ENCODE measurements around the gene COX7A1.

- TF ChIP-seq POLR2AphosphoS5 (IDR thresholded peaks at IDR 0.05; ENCODE audit: low read depth, low read length) (no peak), POLR2A (IDR thresholded peaks at IDR 0.05; ENCODE audit: low read depth, low read length) (no peak), TAF1 (IDR thresholded peaks at IDR 0.05; ENCODE audit: low read depth, low read length) (no peak), SPI1 (IDR thresholded peaks at IDR 0.05; ENCODE audit: low read depth, low read length) (no peak), POU2F2 (IDR thresholded peaks at IDR 0.05; ENCODE audit: low read depth, low read length) (no peak)
Measured at GRCh38 chr19:36144624-36145023, 7.6 kb downstream of the COX7A1 start.

Measured in GM12891 (cell line).